ENCODE measurements around the gene NDP. TPM values are rescaled to one million over a fixed set of nuclear protein-coding genes. Genes with fewer than 3 reads are reported as not detected.

The NDP gene
- total RNA-seq, 2 experiments from 2014 or later: not detected

DNA sequence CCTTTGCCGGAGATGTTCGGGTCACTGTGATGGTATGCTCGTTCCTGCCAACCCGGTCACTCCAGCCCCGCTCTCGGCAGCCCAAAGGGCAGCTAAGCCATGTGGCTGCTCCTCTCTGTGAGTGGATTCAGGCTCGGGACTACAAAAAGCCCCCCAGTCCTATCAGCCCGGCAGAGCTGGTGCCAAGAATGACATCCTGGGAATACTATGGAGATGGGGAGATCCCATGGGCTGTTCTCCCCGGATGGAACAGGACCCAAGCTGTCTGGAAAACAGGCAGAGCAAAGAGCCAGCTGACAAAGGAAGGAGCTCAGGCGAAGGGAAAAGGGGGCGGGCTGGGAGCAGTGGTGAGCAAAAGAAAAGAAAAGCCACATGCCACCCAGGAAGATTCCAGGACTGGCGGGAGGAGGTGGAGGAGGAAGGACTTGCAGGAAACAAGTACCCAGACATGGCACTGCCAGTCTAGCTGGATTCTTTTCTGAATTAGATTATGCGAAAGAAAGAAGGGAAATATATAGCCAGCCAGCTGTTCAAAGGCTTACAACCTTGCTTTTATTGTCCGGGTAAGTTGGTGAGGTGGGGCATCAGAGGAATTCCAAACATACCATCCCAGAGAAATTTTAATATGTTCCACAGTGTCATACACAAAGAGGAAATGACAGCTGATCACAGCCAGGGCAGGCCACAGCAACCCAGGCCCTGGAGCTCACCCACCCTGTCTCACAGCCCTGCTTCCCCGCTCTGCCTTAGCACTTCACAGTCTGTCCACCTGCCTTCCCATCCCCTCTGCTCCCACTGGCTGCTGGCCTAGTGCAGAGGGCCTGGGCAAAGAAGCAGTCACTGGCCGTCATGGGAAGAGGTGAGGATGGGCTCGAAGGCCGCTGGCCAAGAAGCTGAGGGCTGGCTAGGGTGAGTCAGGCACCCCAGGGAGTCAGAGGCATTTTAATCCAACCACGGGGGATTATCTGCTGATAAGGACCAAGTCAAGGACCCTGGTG, 3.4 kb downstream of the NDP start:
- CTCF ChIA-PET: interaction anchor here (1.3 kb wide), 1 partner anchor 8 kb away, joined by 3 read pairs; no protein-coding TSS in a partner anchor
- intact Hi-C loops (cut with DNase I, micrococcal nuclease): loop anchor here in 1 of 2 experiments (5.0 kb wide), 1 partner anchor 272 kb away; no protein-coding TSS in a partner anchor

DNA sequence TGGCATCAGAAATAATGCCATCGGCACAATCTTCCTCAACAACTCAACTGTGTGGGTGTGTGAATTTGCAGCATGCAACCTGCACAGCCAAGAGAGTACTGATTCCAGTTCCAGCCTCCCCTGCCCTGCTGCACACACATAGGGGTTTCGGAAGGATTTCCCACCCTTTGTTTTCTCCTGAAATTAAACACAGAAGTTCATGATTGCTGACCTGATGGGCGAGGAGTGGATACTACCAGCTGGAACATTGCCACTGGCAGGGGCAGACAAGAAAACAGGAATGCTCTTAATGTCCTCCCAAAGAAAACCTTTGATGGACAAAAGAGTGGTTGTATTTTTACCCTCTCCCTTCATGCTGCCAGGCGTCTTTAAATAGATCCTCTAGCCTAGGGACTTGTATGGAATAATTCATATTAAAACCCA, 4.8 kb downstream of the NDP start:
- intact Hi-C loops (cut with DNase I, micrococcal nuclease): no loop called here
- Mint-ChIP-seq H3K4me3 (no peak overlapping the region), H3K9me3 (ENCODE audit: low read depth) (no peaks in the 10 kb centered on the region), H3K36me3 (ENCODE audit: low read depth) (no peaks in the 10 kb centered on the region), H3K27ac (no peak overlapping the region), H3K4me1 (peaks cover 4% of the 10 kb centered on the region), H3K27me3 (peaks cover 5% of the 10 kb centered on the region)
- ATAC-seq (no peak), DNase-seq (no peak)
- POLR2A ChIA-PET: no interaction called here
- CTCF ChIA-PET: no interaction called here

More for the DNA sequence above, 3.4 kb downstream of the NDP start:
- POLR2A ChIA-PET: no interaction called here
- H3K4me3 Mint-ChIP-seq: no peak overlapping the region
- H3K9me3 Mint-ChIP-seq (ENCODE audit: low read depth): no peaks in the 10 kb centered on the region
- H3K27ac Mint-ChIP-seq: no peak overlapping the region
- DNase-seq (no peak), ATAC-seq (no peak)
- peaks cover 12% of the 10 kb centered on the region for H3K27me3 Mint-ChIP-seq
- H3K4me1 Mint-ChIP-seq: peaks cover 9% of the 10 kb centered on the region
- no peaks in the 10 kb centered on the region for H3K36me3 Mint-ChIP-seq (ENCODE audit: low read depth)

DNA sequence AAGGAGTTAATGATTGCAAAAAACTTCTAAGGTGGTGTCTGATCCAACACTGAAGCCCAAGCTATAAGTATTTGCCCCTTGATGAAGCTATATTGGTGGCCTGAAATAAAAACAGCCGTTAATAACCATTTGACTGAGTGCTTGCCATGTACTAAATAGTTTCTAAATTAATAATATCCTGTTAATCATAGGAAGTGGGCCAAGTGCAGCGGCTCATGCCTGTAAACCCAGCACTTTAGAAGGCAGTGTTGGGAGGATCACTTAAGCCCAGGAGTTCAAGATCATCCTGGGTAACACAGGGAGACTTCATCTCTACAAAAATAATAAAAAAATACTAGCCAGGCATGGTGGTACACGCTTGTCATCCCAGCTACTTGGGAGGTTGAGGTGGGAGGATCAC, 8.3 kb downstream of the NDP start:
- H3K4me1 Mint-ChIP-seq: no peaks in the 10 kb centered on the region
- H3K27ac Mint-ChIP-seq: no peak overlapping the region
- DNase-seq (no peak), ATAC-seq (no peak)
- H3K36me3 Mint-ChIP-seq (ENCODE audit: low read depth): no peaks in the 10 kb centered on the region
- H3K4me3 Mint-ChIP-seq: no peak overlapping the region
- ChIA-PET POLR2A (no interaction called here), CTCF (no interaction called here)
- no peaks in the 10 kb centered on the region for H3K27me3 Mint-ChIP-seq
- intact Hi-C loops (cut with DNase I, micrococcal nuclease): no loop called here
- H3K9me3 Mint-ChIP-seq (ENCODE audit: low read depth): peaks cover 2% of the 10 kb centered on the region

DNA sequence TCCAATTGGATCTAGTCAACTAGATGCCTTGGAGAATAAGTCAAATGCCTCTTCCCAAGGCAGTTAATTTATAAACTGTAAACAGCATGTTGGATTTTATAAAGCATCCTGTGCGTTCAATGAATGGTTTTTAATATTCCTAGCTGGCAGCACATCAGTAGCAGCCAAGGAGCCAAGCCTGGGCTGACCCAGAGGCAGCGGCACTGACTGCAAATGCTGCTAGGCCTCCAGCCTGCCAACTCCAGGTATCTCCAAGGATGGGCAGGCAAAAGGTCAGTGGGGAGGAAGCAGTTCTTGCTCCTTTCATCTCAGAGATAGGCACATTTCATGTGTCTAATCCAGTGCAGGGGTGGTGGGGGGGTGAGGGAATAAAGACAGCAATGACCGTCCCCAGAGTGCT, 9.5 kb downstream of the NDP start:
- H3K4me1 Mint-ChIP-seq: no peaks in the 10 kb centered on the region
- H3K36me3 Mint-ChIP-seq (ENCODE audit: low read depth): no peaks in the 10 kb centered on the region
- intact Hi-C loops (cut with DNase I, micrococcal nuclease): no loop called here
- no peak overlapping the region for H3K4me3 Mint-ChIP-seq
- H3K27ac Mint-ChIP-seq: no peak overlapping the region
- ChIA-PET POLR2A (no interaction called here), CTCF (no interaction called here)
- H3K27me3 Mint-ChIP-seq: no peaks in the 10 kb centered on the region
- H3K9me3 Mint-ChIP-seq (ENCODE audit: low read depth): peaks cover 2% of the 10 kb centered on the region
- ATAC-seq (no peak), DNase-seq (no peak)

DNA sequence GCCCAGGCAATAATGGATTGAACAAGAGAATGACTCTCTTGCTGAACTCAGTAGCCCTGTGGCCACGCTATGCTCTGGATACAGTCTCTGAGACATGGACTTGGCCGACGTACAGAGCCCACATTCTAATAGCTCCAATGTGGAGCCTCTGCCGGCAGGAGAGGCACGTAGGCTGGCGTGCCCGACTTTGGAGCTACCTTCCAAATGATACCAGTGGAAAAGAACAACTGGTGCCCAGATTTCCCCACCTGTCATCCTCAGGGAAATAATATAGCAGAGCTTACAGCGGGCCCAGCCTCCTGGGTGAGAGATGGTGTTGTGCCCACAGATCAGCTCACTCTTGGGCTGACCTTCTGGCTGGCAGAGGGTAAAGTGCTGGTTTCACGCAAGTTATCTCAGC, 10.6 kb downstream of the NDP start:
- CTCF ChIA-PET: interaction anchor here (0.7 kb wide), 1 partner anchor 96 kb away, joined by 3 read pairs; no protein-coding TSS in a partner anchor
- peaks cover 2% of the 10 kb centered on the region for H3K9me3 Mint-ChIP-seq (ENCODE audit: low read depth)
- ATAC-seq: no peak

DNA sequence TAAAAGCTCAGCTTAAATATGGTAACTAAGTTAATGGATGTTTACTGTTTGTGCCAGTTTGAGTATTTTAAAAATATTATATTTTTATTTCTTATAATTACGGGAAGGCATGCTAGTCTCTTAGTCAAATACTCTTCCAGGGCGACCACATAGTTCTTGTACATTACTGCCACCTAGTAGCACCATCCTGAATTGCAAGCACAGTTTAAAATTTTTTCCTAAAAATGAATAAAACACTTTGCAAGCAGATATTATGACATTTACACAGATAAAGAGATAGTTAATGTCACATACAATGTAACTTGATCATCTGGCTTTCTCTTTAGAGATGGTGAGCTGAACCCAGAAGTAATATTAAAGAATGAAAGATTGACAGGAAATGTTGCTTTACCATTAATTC, 11.5 kb downstream of the NDP start:
- CTCF ChIA-PET: interaction anchor here (0.8 to 1.3 kb wide), 3 partner anchors 8 to 282 kb away, joined by 3 to 4 read pairs (median 3); no protein-coding TSS in a partner anchor
- DNase-seq (no peak), ATAC-seq (no peak)
- no peaks in the 10 kb centered on the region for H3K27me3 Mint-ChIP-seq
- intact Hi-C loops (cut with DNase I, micrococcal nuclease): no loop called here
- peaks cover 2% of the 10 kb centered on the region for H3K4me1 Mint-ChIP-seq
- POLR2A ChIA-PET: no interaction called here
- no peak overlapping the region for H3K27ac Mint-ChIP-seq
- H3K9me3 Mint-ChIP-seq (ENCODE audit: low read depth): peaks cover 2% of the 10 kb centered on the region
- no peaks in the 10 kb centered on the region for H3K36me3 Mint-ChIP-seq (ENCODE audit: low read depth)
- no peak overlapping the region for H3K4me3 Mint-ChIP-seq

More for the DNA sequence above, 10.6 kb downstream of the NDP start:
- H3K27ac Mint-ChIP-seq: no peak overlapping the region
- no peaks in the 10 kb centered on the region for H3K36me3 Mint-ChIP-seq (ENCODE audit: low read depth)
- H3K27me3 Mint-ChIP-seq: no peaks in the 10 kb centered on the region
- intact Hi-C loops (cut with DNase I, micrococcal nuclease): no loop called here
- peaks cover 2% of the 10 kb centered on the region for H3K4me1 Mint-ChIP-seq
- POLR2A ChIA-PET: no interaction called here
- H3K4me3 Mint-ChIP-seq: no peak overlapping the region
- no peak for DNase-seq

DNA sequence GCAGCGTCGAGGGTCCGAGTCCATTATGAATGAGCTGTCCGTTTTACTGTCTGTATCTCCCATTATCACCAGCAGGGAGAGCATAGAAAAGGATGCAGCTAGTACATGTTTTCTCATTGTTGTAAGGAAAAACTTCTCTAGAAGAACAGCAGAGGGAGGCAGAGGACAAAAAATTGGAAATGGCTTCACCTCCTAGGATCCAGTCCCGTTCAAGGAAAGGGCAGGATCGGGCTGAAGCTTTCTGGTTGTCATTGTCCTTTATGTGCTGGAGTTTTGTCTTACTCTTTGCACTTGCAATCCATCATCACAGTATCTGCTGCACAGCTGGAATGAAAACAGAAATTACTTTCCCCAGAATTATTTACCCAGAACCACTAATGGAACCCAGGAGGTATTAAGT, 14.7 kb downstream of the NDP start:
- ChIA-PET CTCF (interaction anchor here (0.6 to 2.8 kb wide), 15 partner anchors 10 to 731 kb away, joined by 3 to 21 read pairs (median 4); no protein-coding TSS in a partner anchor), POLR2A (no interaction called here)
- Mint-ChIP-seq H3K4me1 (peaks cover 2% of the 10 kb centered on the region), H3K27ac (no peak overlapping the region), H3K4me3 (no peak overlapping the region), H3K27me3 (no peaks in the 10 kb centered on the region), H3K36me3 (ENCODE audit: low read depth) (no peaks in the 10 kb centered on the region), H3K9me3 (ENCODE audit: low read depth) (peaks cover 2% of the 10 kb centered on the region)
- peak; percentile 65 for ATAC-seq
- intact Hi-C loops (cut with DNase I, micrococcal nuclease): loop anchor here (1.0 to 5.0 kb wide), 6 partner anchors 69 to 1228 kb away; no protein-coding TSS in a partner anchor
- peak; percentile 6 for DNase-seq

DNA sequence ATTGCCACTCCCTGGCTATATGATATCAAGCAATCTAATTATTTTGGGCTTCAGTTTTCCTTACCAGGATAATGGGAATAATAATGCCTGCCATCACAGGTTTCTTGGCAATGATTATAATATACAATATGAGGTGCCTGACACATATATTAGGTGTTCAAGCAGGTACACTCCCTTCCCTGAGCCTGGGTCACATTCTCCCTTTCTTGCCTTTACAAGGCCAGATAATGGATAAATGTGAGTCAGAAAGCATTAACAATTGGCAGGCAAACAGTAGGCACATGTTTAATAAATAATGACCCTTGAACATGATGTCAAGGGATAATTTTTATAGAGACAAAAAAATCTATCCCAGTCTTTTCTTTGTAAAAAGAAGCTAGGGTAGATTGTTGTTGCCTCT, 17.2 kb downstream of the NDP start:
- POLR2A ChIA-PET: no interaction called here
- H3K9me3 Mint-ChIP-seq (ENCODE audit: low read depth): no peaks in the 10 kb centered on the region
- no peak overlapping the region for H3K27ac Mint-ChIP-seq
- H3K27me3 Mint-ChIP-seq: no peaks in the 10 kb centered on the region
- DNase-seq (no peak), ATAC-seq (no peak)
- intact Hi-C loops (cut with DNase I, micrococcal nuclease): loop anchor here (5.0 kb wide), 2 partner anchors 71 to 286 kb away; no protein-coding TSS in a partner anchor
- H3K36me3 Mint-ChIP-seq (ENCODE audit: low read depth): no peaks in the 10 kb centered on the region
- H3K4me3 Mint-ChIP-seq: no peak overlapping the region
- H3K4me1 Mint-ChIP-seq: peaks cover 2% of the 10 kb centered on the region
- CTCF ChIA-PET: no interaction called here

DNA sequence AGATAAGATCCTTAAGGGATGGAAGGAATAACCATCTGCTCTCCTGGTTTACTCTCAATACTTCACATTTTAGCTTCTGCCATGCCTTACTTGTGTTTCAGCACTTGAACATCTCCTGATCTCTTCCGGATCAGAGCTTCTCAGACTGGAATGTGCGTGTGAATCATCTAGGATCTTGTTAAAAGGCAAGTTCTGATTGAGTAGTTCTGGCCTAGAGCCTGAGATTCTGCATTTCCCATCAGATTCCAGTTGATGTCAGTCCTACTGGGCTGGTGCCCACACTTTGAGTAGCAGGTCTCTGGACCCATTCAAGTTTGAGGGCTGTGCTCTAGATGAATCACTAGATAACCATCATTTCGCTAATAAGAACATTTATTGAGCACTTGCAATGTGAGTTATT, 20.0 kb downstream of the NDP start:
- Mint-ChIP-seq H3K4me1 (peaks cover 3% of the 10 kb centered on the region), H3K9me3 (ENCODE audit: low read depth) (no peaks in the 10 kb centered on the region), H3K4me3 (no peak overlapping the region), H3K36me3 (ENCODE audit: low read depth) (no peaks in the 10 kb centered on the region), H3K27me3 (no peaks in the 10 kb centered on the region), H3K27ac (no peak overlapping the region)
- intact Hi-C loops (cut with DNase I, micrococcal nuclease): no loop called here
- ATAC-seq: no peak
- no peak for DNase-seq
- ChIA-PET POLR2A (no interaction called here), CTCF (no interaction called here)

DNA sequence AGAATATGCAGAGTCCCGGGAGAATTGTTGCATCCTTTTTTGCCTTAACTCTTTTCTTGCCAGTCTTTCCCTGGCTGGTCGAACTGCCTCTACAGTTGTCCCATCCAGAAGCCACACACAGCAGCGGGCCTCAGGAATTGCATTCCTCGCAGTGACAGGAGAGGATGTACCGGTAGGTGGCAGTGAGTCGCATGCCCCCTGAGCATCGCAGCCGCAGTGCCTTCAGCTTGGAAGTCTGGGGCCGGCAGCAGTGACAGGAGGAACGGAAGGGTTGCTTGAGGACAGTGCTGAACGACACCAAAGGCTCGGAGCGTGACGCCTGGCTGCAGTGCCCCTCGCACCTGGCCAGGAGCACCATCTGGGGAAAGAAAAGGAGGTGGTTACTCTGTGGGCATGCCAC, 23.5 kb downstream of the NDP start:
- POLR2A ChIA-PET: no interaction called here
- Mint-ChIP-seq H3K4me3 (peak overlapping the region; percentile 10), H3K27me3 (no peaks in the 10 kb centered on the region), H3K9me3 (ENCODE audit: low read depth) (no peaks in the 10 kb centered on the region), H3K36me3 (ENCODE audit: low read depth) (no peaks in the 10 kb centered on the region), H3K4me1 (peaks cover 3% of the 10 kb centered on the region), H3K27ac (no peak overlapping the region)
- intact Hi-C loops (cut with DNase I, micrococcal nuclease): no loop called here
- ATAC-seq: no peak
- DNase-seq: peak; percentile 50
- CTCF ChIA-PET: interaction anchor here (0.6 kb wide), 1 partner anchor 1242 kb away, joined by 3 read pairs; no protein-coding TSS in a partner anchor

DNA sequence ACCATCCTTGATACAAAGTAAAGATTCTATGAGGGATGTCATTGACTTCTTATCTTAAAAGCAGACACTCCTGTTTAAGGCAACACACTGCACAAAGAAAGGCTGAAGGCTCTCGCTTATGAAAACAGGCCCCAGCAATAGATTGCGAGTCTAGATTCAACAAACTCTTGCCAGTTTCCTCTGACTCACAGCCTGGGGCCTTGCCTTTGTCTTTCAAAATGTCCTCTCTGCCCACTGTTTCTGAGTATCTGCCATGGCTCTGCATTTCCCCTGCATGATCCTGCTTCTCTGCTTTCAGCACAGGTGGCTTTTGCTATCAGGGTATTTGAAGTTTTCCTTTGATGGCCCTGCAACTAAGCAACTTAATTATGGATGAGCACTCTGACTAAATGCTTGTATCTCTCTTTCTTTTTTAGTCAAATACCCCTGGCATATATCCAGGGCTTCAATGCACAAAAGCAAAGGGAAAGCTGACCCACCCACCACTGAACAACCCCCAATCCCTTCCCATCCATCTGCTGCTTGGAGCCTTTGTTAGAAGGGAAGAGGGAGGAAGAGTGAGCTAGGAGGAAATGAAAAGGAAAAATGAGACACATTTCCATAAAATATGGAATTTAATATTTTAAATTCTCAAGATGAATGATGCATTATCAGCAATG, 32.2 kb downstream of the NDP start:
- no peaks in the 10 kb centered on the region for H3K36me3 Mint-ChIP-seq (ENCODE audit: low read depth)
- POLR2A ChIA-PET: no interaction called here
- no peaks in the 10 kb centered on the region for H3K27me3 Mint-ChIP-seq
- ATAC-seq (no peak), DNase-seq (peak; percentile 4)
- H3K9me3 Mint-ChIP-seq (ENCODE audit: low read depth): no peaks in the 10 kb centered on the region
- CTCF ChIA-PET: no interaction called here
- no peaks in the 10 kb centered on the region for H3K4me1 Mint-ChIP-seq
- intact Hi-C loops (cut with DNase I, micrococcal nuclease): no loop called here
- no peak overlapping the region for H3K27ac Mint-ChIP-seq
- H3K4me3 Mint-ChIP-seq: no peak overlapping the region
